Breast epithelium (tissue), 4 donors: ENCODE measurements around the gene RBP3. TPM values are rescaled to one million over a fixed set of nuclear protein-coding genes. Genes with fewer than 3 reads are reported as not detected.

Source experiments
- DNase-seq, 2 donors: peaks; one replicate each; pipeline ENCODE4 v3.0.0-alpha.2; 2019; ENCODE audit warnings: low spot score in 2 of 2
- H3K27ac ChIP-seq, 2 donors: fragments of 200-600 bp; sonication (generic) in 1 of 2; one replicate each; pipeline ENCODE4 v1.5.1; 2016 to 2019; ENCODE audit warnings: mild to moderate bottlenecking in 1 of 2
- H3K27me3 ChIP-seq, 2 donors: fragments of 200-600 bp; sonication (generic) in 1 of 2; one replicate each; pipeline versions ENCODE4 v1.5.1 to v1.6.0; 2017 to 2019; ENCODE audit warnings: control low read depth in 1 of 2, mild to moderate bottlenecking in 1 of 2
- H3K36me3 ChIP-seq: fragments of 200-600 bp; one replicate; pipeline ENCODE4 v1.5.1; 2019
- H3K4me1 ChIP-seq, 2 donors: fragments of 200-600 bp; sonication (generic); one replicate each; pipeline ENCODE4 v1.5.1; 2016 to 2019; ENCODE audit warnings: control low read depth in 1 of 2
- H3K4me3 ChIP-seq, 3 donors: fragments of 200-600 bp; sonication (generic); 1 replicate in 2 of 3; 2 replicates in 1 of 3; pipeline ENCODE4 v1.5.1; 2016 to 2019; ENCODE audit warnings: mild to moderate bottlenecking in 3 of 3, moderate library complexity in 2 of 3
- H3K9me3 ChIP-seq, 2 donors: fragments of 200-600 bp; sonication (generic) in 1 of 2; one replicate each; pipeline ENCODE4 v1.5.1; 2016 to 2019; ENCODE audit warnings: control low read depth in 1 of 2
- CTCF ChIP-seq, 3 donors: fragments of 450-650 bp; IDR thresholded peaks; one replicate each; pipeline ENCODE4 v1.5.1; 2016 to 2017; ENCODE audit warnings: antibody characterized with exemption in 3 of 3, mild to moderate bottlenecking in 3 of 3, moderate library complexity in 3 of 3
- POLR2A ChIP-seq: fragments of 450-650 bp; IDR thresholded peaks from one replicate; pipeline ENCODE4 v1.6.1; 2016; ENCODE audit warnings: antibody characterized with exemption, mild to moderate bottlenecking, moderate library complexity
- POLR2AphosphoS5 ChIP-seq, 3 donors: sonication (generic); formaldehyde crosslinking; IDR thresholded peaks; one replicate each; pipeline ENCODE4 v1.6.1; 2017; ENCODE audit warnings: antibody characterized with exemption in 3 of 3
- intact Hi-C: fragments of 100-400 bp; cut with DNase I; formaldehyde crosslinking; loops from one replicate; pipeline ENCODE4 v1.15.1; 2023; ENCODE audit warnings: low total_unique reads
- total RNA-seq, 3 donors: library from RNA; depleted of rRNA; stranded (reverse); fragments of >200 nt; gene quantifications; one replicate each; pipeline ENCODE4 v1.1.0, GENCODE V29; 2016

RBP3 gene
- total RNA-seq, 3 donors from 2014 or later = not detected

DNA sequence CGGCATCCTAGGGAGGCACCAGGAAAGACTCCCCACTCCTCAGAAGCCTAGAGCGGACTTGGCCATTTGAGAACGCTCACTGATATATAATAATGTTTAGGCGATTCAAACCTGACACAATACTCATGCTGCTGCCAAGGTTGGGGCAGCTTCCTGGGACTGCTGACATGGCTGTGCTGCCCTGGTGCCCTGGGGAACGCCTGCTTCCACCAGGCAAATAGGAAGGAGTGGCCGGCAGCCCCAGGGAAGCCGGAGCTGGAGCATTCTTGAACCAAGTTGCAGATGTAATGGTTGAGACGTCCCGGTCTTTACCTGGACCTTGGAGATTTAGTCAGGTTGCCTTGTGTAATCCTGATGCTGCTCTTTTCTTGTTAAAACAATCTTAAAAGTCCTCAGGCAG, 39.4 kb upstream of the RBP3 start:
- no peak for TF ChIP-seq CTCF (IDR thresholded peaks at IDR 0.05)
- no peak for TF ChIP-seq POLR2AphosphoS5 (IDR thresholded peaks at IDR 0.05)
- no peak for TF ChIP-seq POLR2A
- no peak overlapping the region for H3K27ac ChIP-seq
- no peaks in the 10 kb centered on the region for H3K36me3 ChIP-seq
- intact Hi-C loops = loop anchor here (5.0 kb wide), 1 partner anchor 266 kb away; no protein-coding TSS in a partner anchor
- H3K4me3 ChIP-seq = no peak overlapping the region
- H3K4me1 ChIP-seq = no peaks in the 10 kb centered on the region
- no peaks in the 10 kb centered on the region for H3K27me3 ChIP-seq
- no peaks in the 10 kb centered on the region for H3K9me3 ChIP-seq
- no peak for DNase-seq

DNA sequence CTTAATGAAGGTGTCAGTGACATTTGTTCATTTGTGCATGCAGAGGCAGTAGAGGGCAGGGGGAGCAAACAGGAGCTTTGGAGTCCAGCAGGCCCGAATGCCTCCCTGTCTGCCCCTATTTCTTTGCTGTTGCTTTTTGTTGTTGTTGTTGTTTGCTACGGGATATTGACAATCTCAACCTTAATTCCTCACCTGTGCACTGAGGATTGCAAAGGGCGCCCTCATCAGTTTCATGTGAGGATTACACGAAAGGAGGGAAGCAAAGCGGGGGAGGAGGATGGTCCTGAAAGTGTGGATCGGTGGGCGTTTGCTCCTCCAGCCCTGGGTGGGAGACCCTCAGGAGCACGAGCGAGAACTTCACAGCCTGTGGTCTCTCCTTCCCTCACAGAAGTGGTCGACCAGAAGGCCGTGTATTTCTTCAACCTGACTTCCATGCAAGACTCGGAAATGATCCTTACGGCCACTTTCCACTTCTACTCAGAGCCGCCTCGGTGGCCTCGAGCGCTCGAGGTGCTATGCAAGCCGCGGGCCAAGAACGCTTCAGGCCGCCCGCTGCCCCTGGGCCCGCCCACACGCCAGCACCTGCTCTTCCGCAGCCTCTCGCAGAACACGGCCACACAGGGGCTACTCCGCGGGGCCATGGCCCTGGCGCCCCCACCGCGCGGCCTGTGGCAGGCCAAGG, 38.6 kb upstream of the RBP3 start:
- TF ChIP-seq POLR2AphosphoS5 (IDR thresholded peaks at IDR 0.05) (no peak), CTCF (IDR thresholded peaks at IDR 0.05) (no peak), POLR2A (no peak)
- H3K36me3 ChIP-seq = no peaks in the 10 kb centered on the region
- H3K4me3 ChIP-seq = no peak overlapping the region
- no peaks in the 10 kb centered on the region for H3K27me3 ChIP-seq
- no peak overlapping the region for H3K27ac ChIP-seq
- H3K4me1 ChIP-seq = no peaks in the 10 kb centered on the region
- H3K9me3 ChIP-seq = no peaks in the 10 kb centered on the region
- intact Hi-C loops = loop anchor here (5.0 kb wide), 1 partner anchor 267 kb away; no protein-coding TSS in a partner anchor
- DNase-seq = no peak

DNA sequence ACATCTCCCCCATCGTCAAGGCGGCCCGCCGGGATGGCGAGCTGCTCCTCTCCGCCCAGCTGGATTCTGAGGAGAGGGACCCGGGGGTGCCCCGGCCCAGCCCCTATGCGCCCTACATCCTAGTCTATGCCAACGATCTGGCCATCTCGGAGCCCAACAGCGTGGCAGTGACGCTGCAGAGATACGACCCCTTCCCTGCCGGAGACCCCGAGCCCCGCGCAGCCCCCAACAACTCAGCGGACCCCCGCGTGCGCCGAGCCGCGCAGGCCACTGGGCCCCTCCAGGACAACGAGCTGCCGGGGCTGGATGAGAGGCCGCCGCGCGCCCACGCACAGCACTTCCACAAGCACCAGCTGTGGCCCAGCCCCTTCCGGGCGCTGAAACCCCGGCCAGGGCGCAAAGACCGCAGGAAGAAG, 38.1 kb upstream of the RBP3 start:
- H3K36me3 ChIP-seq = no peaks in the 10 kb centered on the region
- no peak overlapping the region for H3K27ac ChIP-seq
- no peaks in the 10 kb centered on the region for H3K27me3 ChIP-seq
- no peak for TF ChIP-seq CTCF (IDR thresholded peaks at IDR 0.05)
- no peak for TF ChIP-seq POLR2A
- no peak for TF ChIP-seq POLR2AphosphoS5 (IDR thresholded peaks at IDR 0.05)
- H3K9me3 ChIP-seq = no peaks in the 10 kb centered on the region
- no peak for DNase-seq
- no peaks in the 10 kb centered on the region for H3K4me1 ChIP-seq
- H3K4me3 ChIP-seq = no peak overlapping the region
- intact Hi-C loops = no loop called here

GRCh38 chr10:47311193-47311931, 36.8 kb upstream of the RBP3 start:
- Histone ChIP-seq H3K4me3 (no peak overlapping the region), H3K27me3 (no peaks in the 10 kb centered on the region), H3K9me3 (no peaks in the 10 kb centered on the region), H3K36me3 (no peaks in the 10 kb centered on the region), H3K4me1 (no peaks in the 10 kb centered on the region), H3K27ac (no peak overlapping the region)
- TF ChIP-seq POLR2A (no peak), POLR2AphosphoS5 (IDR thresholded peaks at IDR 0.05) (no peak), CTCF (IDR thresholded peaks at IDR 0.05) (no peak)
- intact Hi-C loops = no loop called here
- no peak for DNase-seq

DNA sequence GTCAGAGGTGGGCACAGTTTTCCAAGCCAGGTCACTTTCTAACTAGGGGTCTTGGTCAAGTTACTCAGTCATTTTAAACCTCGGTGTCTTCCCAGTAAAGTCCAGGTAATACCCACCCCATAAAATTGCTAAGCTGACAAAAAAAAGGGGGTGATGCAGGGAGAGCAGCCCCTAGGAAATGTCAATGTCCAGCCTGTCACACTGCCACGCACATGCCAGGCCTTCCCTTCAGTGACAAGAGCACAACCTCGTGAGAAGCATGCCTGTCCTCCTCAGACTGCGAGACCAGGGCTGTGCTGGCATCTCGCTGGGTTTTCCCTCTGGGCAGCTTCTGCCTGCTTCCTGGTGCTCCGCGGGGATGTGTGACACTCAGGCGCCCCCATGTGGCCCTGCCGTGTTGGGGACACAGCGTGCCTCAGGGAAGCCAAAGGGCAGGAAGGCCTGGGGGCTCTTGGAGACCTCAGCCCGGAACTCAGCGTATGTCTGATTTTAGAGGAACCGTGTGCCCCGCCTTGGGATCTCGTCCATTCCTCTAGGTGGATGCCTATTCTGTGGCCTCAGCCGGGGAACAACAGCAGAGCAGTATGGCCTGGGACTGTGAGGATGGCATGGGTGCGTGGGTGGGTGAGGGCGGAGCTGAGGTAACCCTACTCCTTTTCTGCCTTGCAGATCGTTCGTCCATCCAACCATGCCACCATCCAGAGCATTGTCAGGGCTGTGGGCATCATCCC, 36.1 kb upstream of the RBP3 start:
- Histone ChIP-seq H3K27me3 (no peaks in the 10 kb centered on the region), H3K4me1 (no peaks in the 10 kb centered on the region), H3K4me3 (no peak overlapping the region), H3K9me3 (no peaks in the 10 kb centered on the region), H3K36me3 (no peaks in the 10 kb centered on the region), H3K27ac (no peak overlapping the region)
- TF ChIP-seq POLR2A (no peak), CTCF (IDR thresholded peaks at IDR 0.05) (peak in 2 of 3 donors; percentile 77 to 89), POLR2AphosphoS5 (IDR thresholded peaks at IDR 0.05) (peak in 1 of 3 donors; percentile 38)
- peak; percentile 63 to 78 for DNase-seq
- intact Hi-C loops = no loop called here
